Head of caudate nucleus (tissue), 42 donors: Measurements from ENCODE around the gene OTOP3.
"Not testable (repeated sequence)": the region's sequence is repeated elsewhere in the genome, so short reads cannot be mapped to it uniquely, and the experiment has no call there.

Source experiments
- DNase-seq, 42 donors: peaks; one replicate each; pipeline versions ENCODE4 v3.0.0 to v3.0.0-alpha.2; 2020 to 2021; ENCODE audit warnings: mixed read lengths in 7 of 42
- intact Hi-C: fragments of 100-400 bp; cut with DNase I; formaldehyde crosslinking; loops from one replicate; pipeline ENCODE4 v1.15.0; 2022

The OTOP3 gene

GRCh38 chr17:74972107-74972972 is 36.6 kb downstream of the OTOP3 start, which contains the start of gene HID1:
TSS of gene HID1 (minus strand) at chr17:74972759. CDS start at chr17:74972656, 103 bp downstream.
- intact Hi-C loops, result loop anchor here (10.0 kb wide), 1 partner anchor 212 kb away; the partner anchor contains the start of gene SUMO2
- peak; percentile 65 to 96 (median 90) for DNase-seq

GRCh38 chr17:74972973-74973328 is 37.3 kb downstream of the OTOP3 start:
- DNase-seq, result no peak
- intact Hi-C loops, result loop anchor here (10.0 kb wide), 1 partner anchor 212 kb away; the partner anchor contains the start of gene SUMO2

GRCh38 chr17:74975943-74976342 is 40.2 kb downstream of the OTOP3 start:
- no peak for DNase-seq
- intact Hi-C loops, result loop anchor here (10.0 kb wide), 1 partner anchor 209 kb away; the partner anchor contains the start of gene SUMO2

GRCh38 chr17:74977802-74978201 is 42.1 kb downstream of the OTOP3 start:
- intact Hi-C loops, result loop anchor here (10.0 kb wide), 1 partner anchor 207 kb away; the partner anchor contains the start of gene SUMO2
- no peak for DNase-seq

GRCh38 chr17:74978240-74978639 is 42.5 kb downstream of the OTOP3 start:
- intact Hi-C loops, result loop anchor here (10.0 kb wide), 1 partner anchor 207 kb away; the partner anchor contains the start of gene SUMO2
- DNase-seq, result no peak

GRCh38 chr17:74979408-74980146 is 43.9 kb downstream of the OTOP3 start:
- intact Hi-C loops, result loop anchor here (10.0 kb wide), 1 partner anchor 205 kb away; the partner anchor contains the start of gene SUMO2

GRCh38 chr17:74981318-74981978 is 45.8 kb downstream of the OTOP3 start:
- peak in 2 of 42 donors; percentile 42 to 56 for DNase-seq
- intact Hi-C loops, result no loop called here

More at GRCh38 chr17:74979408-74980146, 43.9 kb downstream of the OTOP3 start:
- DNase-seq, result no peak

GRCh38 chr17:74981979-74982662 is 46.4 kb downstream of the OTOP3 start:
- DNase-seq, result peak; percentile 81 to 95 (median 89)
- intact Hi-C loops, result no loop called here

GRCh38 chr17:74982663-74983313 is 47.1 kb downstream of the OTOP3 start:
- intact Hi-C loops, result not testable (repeated sequence)
- peak in 12 of 42 donors; percentile 23 to 67 (median 38) for DNase-seq

GRCh38 chr17:74986206-74986576 is 50.5 kb downstream of the OTOP3 start:
- no peak for DNase-seq

GRCh38 chr17:74987418-74987908 is 51.8 kb downstream of the OTOP3 start, which contains the start of gene CDR2L:
TSS of gene CDR2L (plus strand) at chr17:74987632. CDS start at chr17:74988044, 412 bp downstream.
- intact Hi-C loops, result no loop called here
- peak; percentile 95 to 99 (median 99) for DNase-seq

More at GRCh38 chr17:74986206-74986576, 50.5 kb downstream of the OTOP3 start:
- intact Hi-C loops, result no loop called here

- intact Hi-C loops, result no loop called here
- peak; percentile 53 to 91 (median 79) for DNase-seq
Observed at GRCh38 chr17:74987909-74988711, 52.4 kb downstream of the OTOP3 start.

GRCh38 chr17:74990581-74991105 is 54.9 kb downstream of the OTOP3 start:
- DNase-seq, result no peak
- intact Hi-C loops, result no loop called here

- intact Hi-C loops, result no loop called here
- no peak for DNase-seq
Observed at GRCh38 chr17:74992223-74992622, 56.5 kb downstream of the OTOP3 start.

GRCh38 chr17:74994440-74994839 is 58.7 kb downstream of the OTOP3 start:
- DNase-seq, result no peak
- intact Hi-C loops, result no loop called here

GRCh38 chr17:74995847-74996246 is 60.1 kb downstream of the OTOP3 start:
- intact Hi-C loops, result no loop called here
- DNase-seq, result peak in 7 of 42 donors; percentile 26 to 67 (median 35)

GRCh38 chr17:74998783-74999182 is 63.1 kb downstream of the OTOP3 start:
- intact Hi-C loops, result no loop called here
- DNase-seq, result no peak
